ENCODE data around the gene GPR45.

GRCh38 chr2:105255979-105256378 is 14.4 kb downstream of the GPR45 start:
- no peak for TF ChIP-seq CTCF (conservative IDR thresholded peaks at IDR 0.05; ENCODE audit: low read depth in 2 of 2)
- TF ChIP-seq EZH2 (IDR thresholded peaks at IDR 0.05; ENCODE audit: low read depth, unreplicated experiment), result no peak
- no peak for TF ChIP-seq REST (IDR thresholded peaks at IDR 0.05; ENCODE audit: unreplicated experiment)
- TF ChIP-seq CREB1 (CRISPR knock-in tag; IDR thresholded peaks at IDR 0.05; ENCODE audit: low read depth), result no peak
- no peak for TF ChIP-seq POLR2AphosphoS5 (IDR thresholded peaks at IDR 0.05; ENCODE audit: low read depth)
- TF ChIP-seq ETS1 (IDR thresholded peaks at IDR 0.05), result no peak
- TF ChIP-seq EZH2phosphoT487 (IDR thresholded peaks at IDR 0.05; ENCODE audit: unreplicated experiment), result no peak
- TF ChIP-seq ZNF462 (CRISPR knock-in tag; IDR thresholded peaks at IDR 0.05), result no peak
- TF ChIP-seq ZNF114 (CRISPR knock-in tag; IDR thresholded peaks at IDR 0.05), result no peak

All from GM23338 (cell line).